Type B pancreatic cell (in vitro differentiated cells): ENCODE measurements around the gene KIF1A. TPM values are rescaled to one million over a fixed set of nuclear protein-coding genes. Genes with fewer than 3 reads are reported as not detected.

ENCODE experiments used
- DNase-seq: peaks from one replicate; pipeline ENCODE4 v3.0.0; 2021; ENCODE audit warnings: mixed read lengths; ENCODE audit not compliant: unreplicated experiment; ENCODE audit errors: extremely low spot score
- H3K27ac Mint-ChIP-seq: 2 replicates; pipeline ENCODE4 v1.8.0; 2021; ENCODE audit warnings: mild to moderate bottlenecking, mixed read lengths
- H3K27me3 Mint-ChIP-seq: 2 replicates; pipeline ENCODE4 v1.8.0; 2021; ENCODE audit warnings: mixed read lengths
- H3K36me3 Mint-ChIP-seq: 2 replicates; pipeline ENCODE4 v1.8.0; 2021; ENCODE audit warnings: mixed read lengths
- H3K4me1 Mint-ChIP-seq: one replicate; pipeline ENCODE4 v1.8.0; 2021; ENCODE audit warnings: mixed read lengths; ENCODE audit not compliant: unreplicated experiment
- H3K4me3 Mint-ChIP-seq: 2 replicates; pipeline ENCODE4 v1.8.0; 2021; ENCODE audit warnings: mild to moderate bottlenecking, mixed read lengths
- H3K9me3 Mint-ChIP-seq: 2 replicates; pipeline ENCODE4 v1.8.0; 2021; ENCODE audit warnings: mixed read lengths
- CTCF ChIP-seq: fragments of 200-600 bp; sonication (generic); conservative IDR thresholded peaks from 2 replicates; pipeline ENCODE4 v1.5.0; 2021; ENCODE audit warnings: antibody characterized with exemption, mild to moderate bottlenecking
- total RNA-seq: library from RNA; stranded (reverse); gene quantifications from 2 replicates; pipeline ENCODE4 v1.2.1, GENCODE V29; 2021; ENCODE audit warnings: low replicate concordance

KIF1A gene
- total RNA-seq, 1 donor from 2014 or later: 78.4 TPM

DNA sequence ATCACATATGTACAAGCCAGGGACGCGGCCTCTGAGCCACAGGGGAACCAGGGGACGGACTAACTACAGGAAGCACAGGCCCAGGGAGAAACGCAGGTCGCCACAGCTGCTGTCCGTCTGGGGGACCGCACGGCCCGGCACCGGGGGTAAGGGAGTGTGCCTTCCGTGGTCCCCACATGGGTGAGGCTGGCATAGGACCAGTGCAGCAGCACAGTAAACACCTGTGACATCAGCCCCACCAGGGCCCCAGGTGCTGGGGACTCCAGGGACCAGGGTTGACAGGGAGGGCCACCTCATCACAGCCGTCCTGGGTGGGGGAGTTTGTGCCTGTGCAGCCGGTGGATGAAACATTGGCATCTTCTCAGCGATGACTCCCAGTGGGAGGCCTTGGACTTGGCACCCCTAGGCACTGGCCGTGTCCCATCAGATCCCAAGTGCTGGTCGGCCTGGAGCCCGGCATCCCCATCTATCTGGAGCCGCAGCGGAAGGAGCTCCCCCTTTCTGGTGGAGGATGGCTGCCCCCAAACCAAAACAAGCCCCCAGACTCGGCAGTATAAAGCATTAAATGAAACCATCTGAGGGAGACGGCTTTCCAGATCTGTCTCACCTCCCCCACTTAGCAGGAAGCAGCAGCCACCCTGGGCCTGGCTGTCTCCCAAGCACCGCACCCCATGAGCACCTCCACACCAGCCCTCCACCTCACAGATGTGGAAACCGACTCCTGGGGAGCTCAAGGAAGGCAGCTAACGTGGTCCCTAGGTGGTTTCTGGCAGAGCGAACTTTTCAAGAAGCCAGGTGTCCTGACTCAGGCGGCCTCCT is 105.9 kb downstream of the KIF1A start:
- DNase-seq: no peak
- Mint-ChIP-seq H3K27ac (no peak overlapping the region), H3K9me3 (no peaks in the 10 kb centered on the region), H3K4me3 (no peak overlapping the region), H3K36me3 (no peaks in the 10 kb centered on the region), H3K4me1 (no peaks in the 10 kb centered on the region), H3K27me3 (no peaks in the 10 kb centered on the region)
- TF ChIP-seq CTCF: no peak

DNA sequence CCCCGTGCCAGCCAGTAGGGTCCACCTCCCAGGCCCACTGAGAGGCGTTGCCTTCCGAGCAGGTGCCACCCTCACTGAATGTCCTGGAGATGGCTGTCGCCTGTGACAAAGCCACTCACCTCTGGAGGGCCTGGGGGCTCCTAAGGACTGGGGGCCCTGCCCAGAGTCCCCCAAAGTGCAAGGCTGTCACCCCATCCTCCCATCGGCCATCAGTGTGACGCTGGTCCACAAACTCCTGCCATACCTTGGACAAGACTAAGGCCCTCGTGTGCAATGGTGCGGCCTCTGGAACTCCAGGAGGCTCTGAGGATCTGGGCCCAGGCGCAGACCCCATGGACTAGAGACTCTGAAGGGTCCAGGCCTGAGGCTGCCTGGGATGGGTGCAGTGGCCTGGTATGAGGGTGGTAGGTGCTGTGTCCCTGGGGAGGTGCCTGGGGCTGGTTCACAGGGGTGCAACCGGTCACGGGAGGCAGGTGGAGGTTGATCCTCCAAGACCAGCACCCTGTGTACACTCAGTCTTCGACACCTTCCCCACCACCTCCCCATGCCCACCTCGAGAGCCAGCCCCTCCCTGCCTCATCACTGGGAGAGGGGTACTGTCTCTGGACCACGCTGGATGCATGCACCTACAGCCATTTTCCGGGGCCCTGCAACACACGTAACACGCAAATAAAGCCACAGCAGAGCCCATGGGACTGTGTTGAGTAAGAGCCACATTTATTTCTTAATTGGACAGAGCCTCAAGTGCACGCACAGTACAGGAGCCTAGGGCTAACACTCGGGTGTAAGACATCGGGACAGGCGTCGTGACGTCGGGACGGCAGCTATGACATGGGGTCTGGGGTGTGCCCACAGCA is 106.7 kb downstream of the KIF1A start:
- TF ChIP-seq CTCF: no peak
- H3K4me1 Mint-ChIP-seq: no peaks in the 10 kb centered on the region
- H3K9me3 Mint-ChIP-seq: no peaks in the 10 kb centered on the region
- H3K4me3 Mint-ChIP-seq: no peak overlapping the region
- H3K27me3 Mint-ChIP-seq: peaks cover 2% of the 10 kb centered on the region
- no peak for DNase-seq
- no peaks in the 10 kb centered on the region for H3K36me3 Mint-ChIP-seq
- H3K27ac Mint-ChIP-seq: no peak overlapping the region

DNA sequence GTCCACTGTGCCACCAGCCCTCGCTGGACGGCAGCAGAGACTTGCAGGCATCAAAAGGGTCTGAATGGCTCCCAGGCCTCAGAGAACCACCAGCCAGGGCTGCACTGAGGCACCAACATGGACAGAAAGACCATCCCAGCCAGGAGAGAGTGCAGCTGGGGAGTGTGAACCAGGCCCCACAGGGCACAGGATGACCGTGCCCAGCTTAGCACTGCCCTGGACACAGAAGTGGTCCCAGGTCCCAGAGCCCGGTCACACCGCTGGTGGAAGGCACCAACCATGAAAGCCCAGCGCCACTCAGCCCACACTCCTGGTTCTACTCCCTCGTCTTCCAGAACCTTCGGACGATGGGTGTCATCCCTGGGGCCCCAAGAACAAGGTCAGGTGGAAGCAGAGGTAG is 107.9 kb downstream of the KIF1A start:
- Mint-ChIP-seq H3K4me1 (no peaks in the 10 kb centered on the region), H3K27me3 (peaks cover 10% of the 10 kb centered on the region), H3K4me3 (no peak overlapping the region), H3K36me3 (no peaks in the 10 kb centered on the region), H3K27ac (no peak overlapping the region), H3K9me3 (no peaks in the 10 kb centered on the region)
- no peak for TF ChIP-seq CTCF
- DNase-seq: no peak

GRCh38 chr2:240711701-240712100 is 108.3 kb downstream of the KIF1A start:
- Mint-ChIP-seq H3K9me3 (no peaks in the 10 kb centered on the region), H3K36me3 (no peaks in the 10 kb centered on the region), H3K4me1 (no peaks in the 10 kb centered on the region), H3K27me3 (peaks cover 10% of the 10 kb centered on the region), H3K27ac (no peak overlapping the region), H3K4me3 (no peak overlapping the region)
- DNase-seq: no peak
- no peak for TF ChIP-seq CTCF

GRCh38 chr2:240711296-240711695 is 108.7 kb downstream of the KIF1A start:
- Mint-ChIP-seq H3K27me3 (peaks cover 10% of the 10 kb centered on the region), H3K4me3 (no peak overlapping the region), H3K9me3 (no peaks in the 10 kb centered on the region), H3K36me3 (no peaks in the 10 kb centered on the region), H3K27ac (no peak overlapping the region), H3K4me1 (no peaks in the 10 kb centered on the region)
- no peak for TF ChIP-seq CTCF
- no peak for DNase-seq
